Stimulated activated naive CD4-positive, alpha-beta T cell (primary cell): ENCODE measurements around the gene SRC.
"Not testable (repeated sequence)": the region's sequence is repeated elsewhere in the genome, so short reads cannot be mapped to it uniquely, and the experiment has no call there.

Experiments
- DNase-seq, 6 experiments: peaks; one replicate each; lab custom pipeline; 2025; lab: John Stamatoyannopoulos, UW

Gene SRC

GRCh38 chr20:37336369-37337207 lies 9.4 kb upstream of the SRC start:
- no peak for DNase-seq

GRCh38 chr20:37337208-37337991 lies 8.5 kb upstream of the SRC start:
- DNase-seq, result no peak

DNA sequence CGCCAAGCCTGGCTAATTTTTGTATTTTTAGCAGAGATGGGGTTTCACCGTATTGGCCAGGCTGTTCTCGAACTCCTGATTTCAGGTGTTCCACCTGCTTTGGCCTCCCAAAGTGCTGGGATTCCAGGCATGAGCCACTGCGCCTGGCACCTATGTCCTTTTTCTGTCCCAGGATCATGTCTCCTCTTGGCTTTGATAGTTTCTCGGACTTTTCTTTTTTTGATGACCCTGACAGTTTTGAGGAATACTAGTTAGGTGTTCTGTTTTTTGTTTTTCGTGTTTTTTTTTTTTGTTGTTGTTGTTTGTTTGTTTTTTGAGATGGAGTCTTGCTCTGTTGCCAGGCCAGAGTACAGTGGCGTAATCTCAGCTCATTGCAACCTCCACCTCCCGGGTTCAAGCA lies 7.6 kb upstream of the SRC start:
- not testable (repeated sequence) for DNase-seq

- no peak for DNase-seq
These were observed 6.7 kb upstream of the SRC start for GRCh38 chr20:37339208-37339607.

GRCh38 chr20:37339764-37340109 lies 6.2 kb upstream of the SRC start:
- DNase-seq, result not testable (repeated sequence)

GRCh38 chr20:37340998-37341397 lies 4.9 kb upstream of the SRC start:
- no peak for DNase-seq

- DNase-seq, result no peak
These were observed 4.3 kb upstream of the SRC start for GRCh38 chr20:37341632-37342031.

- DNase-seq, result no peak
These were observed 3.4 kb upstream of the SRC start for GRCh38 chr20:37342231-37343177.

GRCh38 chr20:37343212-37343993 lies 2.5 kb upstream of the SRC start:
- DNase-seq, result no peak

DNA sequence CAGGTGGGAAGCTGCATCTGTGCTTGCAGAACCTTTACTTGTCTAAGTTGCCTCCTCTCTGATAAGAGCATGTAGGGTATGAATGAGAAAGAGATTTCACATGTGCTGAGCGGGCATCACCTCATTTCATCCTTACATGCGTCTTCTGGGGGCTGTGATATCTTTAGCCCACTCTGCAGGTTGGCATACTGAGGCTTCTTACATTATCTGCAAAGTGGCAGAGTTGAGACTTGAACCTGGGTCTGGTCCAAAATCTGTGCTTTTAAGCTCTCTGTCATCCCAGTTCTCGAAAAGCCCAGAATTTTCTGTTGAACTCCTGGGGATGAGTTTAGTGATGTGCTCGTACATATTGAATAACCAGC lies 2.0 kb upstream of the SRC start:
- DNase-seq, result no peak

DNA sequence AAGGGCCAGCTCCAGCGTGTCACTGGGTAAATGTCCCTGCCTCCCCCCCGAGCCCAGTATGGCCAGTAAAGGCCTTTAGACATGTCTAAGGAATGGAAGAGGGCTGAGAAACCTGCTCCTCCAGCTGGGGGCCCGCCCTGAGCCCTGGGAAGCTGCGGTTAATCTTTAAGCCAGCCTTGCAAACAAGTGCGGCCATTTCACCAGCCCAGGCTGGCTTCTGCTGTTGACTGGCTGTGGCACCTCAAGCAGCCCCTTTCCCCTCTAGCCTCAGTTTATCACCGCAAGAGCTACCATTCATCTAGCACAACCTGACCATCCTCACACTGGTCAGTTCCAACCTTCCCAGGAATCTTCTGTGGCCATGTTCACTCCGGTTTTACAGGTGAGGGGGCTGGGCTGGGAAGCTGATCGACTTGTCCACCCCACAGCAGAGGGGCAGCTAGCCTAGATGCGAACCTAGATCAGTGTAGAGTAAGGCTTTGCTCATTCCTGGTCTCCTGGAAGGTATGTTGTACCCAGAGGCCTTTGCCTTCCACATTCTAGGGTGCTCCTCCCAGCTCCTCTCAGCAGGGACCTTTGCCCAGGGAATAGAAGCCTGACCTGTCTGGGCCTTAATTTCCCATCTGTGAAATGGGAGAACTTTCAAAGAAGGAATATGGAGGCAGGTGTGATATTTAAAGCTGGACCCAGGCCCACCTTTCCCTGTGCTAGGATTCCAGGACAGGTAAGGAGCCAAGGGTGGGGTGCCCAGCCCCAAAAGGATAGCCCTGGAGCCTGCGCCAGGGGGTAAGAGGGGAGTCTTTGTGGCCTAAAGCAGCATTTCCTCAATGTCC lies 1.2 kb upstream of the SRC start:
- no peak for DNase-seq

DNA sequence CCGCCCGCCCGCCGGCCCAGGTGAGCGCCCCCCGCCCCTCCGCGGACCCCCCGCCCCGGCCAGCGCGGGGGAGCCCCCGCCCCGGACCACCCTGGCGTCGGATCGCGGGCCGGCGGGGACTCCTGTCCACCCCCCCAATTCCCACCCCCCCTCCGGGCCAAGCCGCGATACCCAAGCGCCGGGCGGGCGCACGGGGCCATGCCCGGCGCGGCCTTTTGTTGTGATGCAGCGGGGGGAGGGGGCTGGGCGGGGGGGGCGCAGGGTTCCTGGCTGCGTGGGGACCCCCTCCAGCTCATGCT lies 245 bp downstream of the SRC start:
- no peak for DNase-seq

DNA sequence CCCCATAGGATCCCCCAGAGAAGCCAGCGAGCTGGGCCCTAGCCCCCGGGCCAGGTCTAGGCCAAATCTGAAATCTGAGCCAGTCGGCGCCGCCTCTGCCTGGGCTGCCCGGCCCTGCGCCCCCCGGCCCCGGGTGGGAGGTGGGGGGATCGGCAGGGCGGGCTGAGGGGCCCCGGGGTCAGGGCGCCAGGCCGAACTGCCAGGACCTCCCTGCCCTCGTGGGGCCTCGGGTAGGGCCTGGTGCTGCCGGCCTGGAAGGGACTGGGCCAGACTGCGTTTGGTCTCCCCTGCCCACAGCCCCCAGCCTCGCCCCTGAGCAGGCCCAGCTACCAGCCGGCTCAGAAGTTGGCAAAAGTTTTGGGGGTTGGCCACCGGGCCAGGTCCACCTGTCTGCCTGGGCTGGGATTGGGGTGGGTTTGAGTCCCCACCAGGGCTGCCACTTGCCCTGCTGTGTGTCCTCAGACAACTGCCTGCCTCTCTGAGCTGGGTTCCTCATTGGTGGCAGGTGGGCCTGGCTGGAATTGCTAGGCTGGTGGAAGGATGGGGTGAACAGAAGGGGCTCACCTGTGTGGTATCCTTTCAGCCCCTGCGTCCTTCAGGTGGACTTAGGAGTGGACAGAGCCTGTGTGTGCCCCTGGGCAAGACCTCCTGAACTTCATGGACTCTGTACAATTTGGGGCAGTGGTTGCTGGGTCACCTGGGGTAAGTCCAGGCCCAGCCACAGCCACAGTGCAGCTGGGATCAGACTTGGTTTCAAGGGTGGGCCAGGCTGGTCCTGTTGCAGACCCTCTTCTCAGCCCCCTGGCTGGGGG lies 801 bp downstream of the SRC start:
- DNase-seq, result peak in 1 of 6 experiments; percentile 13

- no peak for DNase-seq
These were observed 1.4 kb downstream of the SRC start for GRCh38 chr20:37347347-37347823.

DNA sequence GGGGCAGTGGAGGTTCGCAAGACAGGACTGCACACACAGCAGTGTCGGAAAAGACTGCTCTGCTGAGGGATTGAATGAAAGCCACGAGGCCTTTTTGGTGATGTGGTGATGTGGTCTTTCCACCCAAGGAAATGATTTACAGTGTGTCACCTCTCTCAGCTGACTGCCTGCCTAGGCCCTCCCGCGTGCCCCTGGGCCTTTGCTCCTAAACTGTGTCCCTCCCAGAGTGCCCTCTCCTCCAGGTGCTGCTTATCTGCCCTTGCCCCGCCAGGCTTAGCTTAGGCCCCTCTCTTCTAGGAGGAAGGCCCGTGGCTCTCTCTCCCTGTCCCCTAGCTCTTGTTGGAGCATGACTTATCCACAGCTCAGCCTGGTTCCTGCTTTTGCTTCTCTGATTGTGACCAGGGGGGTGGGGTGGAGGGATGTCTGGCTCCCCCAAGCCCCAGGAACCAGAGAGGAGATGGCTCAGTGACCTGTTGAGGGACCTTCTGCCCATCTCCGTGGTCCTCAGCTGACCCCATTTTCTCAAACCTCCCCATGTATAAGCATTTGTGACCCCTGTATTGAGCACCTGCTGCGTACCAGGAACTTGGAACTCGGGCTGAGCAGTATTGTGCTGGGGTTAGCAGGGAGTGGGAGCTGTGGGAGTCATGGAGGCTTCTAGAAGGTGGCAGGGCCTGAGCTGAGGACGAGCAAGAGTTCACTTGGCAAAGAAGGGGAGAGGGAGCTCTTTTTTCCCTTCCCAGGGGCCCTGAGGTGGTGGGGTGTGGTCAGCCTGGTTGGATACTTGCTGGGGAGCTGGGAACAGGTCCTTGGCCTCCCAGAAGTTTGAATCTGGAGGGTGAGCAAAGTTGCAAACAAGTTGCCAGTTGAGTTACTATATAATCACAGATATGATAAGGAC lies 2.2 kb downstream of the SRC start:
- no peak for DNase-seq

DNA sequence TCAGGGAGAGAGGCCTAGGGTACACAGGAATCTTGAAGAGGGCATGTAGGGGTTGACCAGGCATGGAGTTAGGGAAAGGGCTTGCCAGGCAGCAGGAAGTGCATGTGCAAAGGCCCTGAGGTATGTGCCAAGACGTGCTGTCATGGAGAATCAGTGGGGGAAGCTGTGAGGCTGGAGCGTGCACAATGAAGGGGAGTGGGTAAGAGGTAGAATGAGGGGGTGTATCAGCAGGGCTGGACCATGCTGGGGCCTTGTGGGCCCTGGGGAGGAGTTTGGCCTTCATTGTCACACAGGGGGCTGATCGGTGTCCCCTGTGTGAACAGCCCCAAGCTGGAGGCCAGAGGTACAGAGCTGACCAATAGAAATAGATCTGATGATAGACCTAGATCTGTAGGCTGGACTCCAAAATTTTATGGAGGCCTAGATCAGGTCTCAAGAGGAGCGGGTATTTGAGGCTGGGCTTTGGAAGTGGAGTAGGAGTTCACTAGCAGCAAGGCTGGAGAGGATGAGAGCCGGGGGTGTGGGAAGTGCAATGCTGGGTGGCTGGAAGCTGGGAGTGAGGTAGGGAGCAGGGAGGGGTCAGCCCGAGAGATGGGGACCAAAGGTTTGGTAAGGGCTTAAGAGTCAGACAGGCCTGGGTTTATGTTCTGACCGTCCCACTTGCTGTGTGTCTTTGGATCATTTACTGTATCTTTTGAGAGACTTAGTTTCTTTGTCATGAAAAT lies 3.0 kb downstream of the SRC start:
- DNase-seq, result no peak

DNA sequence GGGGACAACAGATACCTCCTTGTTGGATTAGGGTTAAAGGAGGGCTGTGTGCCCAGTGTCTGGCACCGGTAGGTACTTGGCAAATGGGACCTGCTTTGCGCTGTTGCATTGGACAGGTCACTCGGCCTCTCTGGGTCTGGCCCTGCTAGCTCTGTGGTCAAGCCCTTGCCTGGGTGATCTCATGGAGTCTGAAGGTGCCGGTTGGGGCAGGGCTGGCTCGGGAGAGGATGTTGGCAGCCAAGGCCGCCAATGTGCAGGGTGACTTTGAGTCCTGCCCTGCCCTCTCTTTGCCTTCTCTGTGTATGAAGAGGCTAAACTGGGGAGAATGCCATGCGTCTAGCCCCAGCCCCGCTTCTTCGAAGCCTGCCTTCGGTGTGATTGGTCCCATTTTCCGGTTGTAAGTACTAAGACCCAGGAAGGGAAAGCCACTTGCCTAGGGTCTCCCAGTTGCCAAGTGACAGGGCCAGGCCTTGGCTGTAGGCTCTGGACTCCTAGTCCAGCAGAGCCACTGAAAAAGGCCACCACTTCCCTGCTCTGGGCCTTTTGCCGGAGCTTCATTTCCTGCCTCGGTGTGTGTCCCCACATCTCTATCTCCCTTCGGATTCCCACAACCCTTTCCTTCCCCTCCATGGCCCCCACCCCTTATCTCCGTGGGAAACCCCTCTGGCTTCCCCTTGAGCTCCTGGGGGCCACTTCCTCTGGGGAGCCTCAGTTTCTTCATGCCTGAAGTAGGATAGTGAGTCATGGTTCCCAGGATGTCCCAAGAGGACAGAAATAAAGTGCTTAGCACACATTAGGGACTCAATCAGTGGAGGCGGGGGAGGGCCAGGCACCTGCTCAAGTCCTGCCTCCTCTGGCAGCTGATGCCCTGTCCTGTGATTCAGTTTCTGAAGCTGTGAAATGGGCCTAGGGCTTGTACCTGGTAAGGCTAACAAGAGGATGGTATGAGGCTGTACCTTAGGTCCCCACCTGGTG lies 3.9 kb downstream of the SRC start:
- no peak for DNase-seq
